Duodenal mucosa (tissue), 2 donors: ENCODE results near the gene ADGRB3.

Experiments
- H3K27ac ChIP-seq: one replicate; pipeline ENCODE4 v1.7.0; 2013; ENCODE audit warnings: low read depth, low read length
- H3K27me3 ChIP-seq, 2 donors: one replicate each; pipeline ENCODE4 v1.7.0; 2013; ENCODE audit warnings: low read length in 2 of 2, control low read depth in 1 of 2; ENCODE audit not compliant: insufficient read depth in 2 of 2, control insufficient read depth in 1 of 2
- H3K36me3 ChIP-seq, 2 donors: one replicate each; pipeline ENCODE4 v1.7.0; 2013; ENCODE audit warnings: low read length in 2 of 2, control low read depth in 1 of 2; ENCODE audit not compliant: insufficient read depth in 2 of 2, control insufficient read depth in 1 of 2
- H3K4me1 ChIP-seq, 2 donors: one replicate each; pipeline ENCODE4 v1.7.0; 2013; ENCODE audit warnings: low read length in 2 of 2, control low read depth in 1 of 2; ENCODE audit not compliant: insufficient read depth in 2 of 2, control insufficient read depth in 1 of 2
- H3K4me3 ChIP-seq, 2 donors: one replicate each; pipeline ENCODE4 v1.7.0; 2013; ENCODE audit warnings: low read length in 2 of 2, low read depth in 1 of 2
- H3K9ac ChIP-seq, 2 donors: one replicate each; pipeline ENCODE4 v1.7.0; 2013; ENCODE audit warnings: low read length in 2 of 2, low read depth in 1 of 2
- H3K9me3 ChIP-seq, 2 donors: one replicate each; pipeline ENCODE4 v1.7.0; 2013; ENCODE audit warnings: low read length in 2 of 2, control low read depth in 1 of 2; ENCODE audit not compliant: control insufficient read depth in 1 of 2

ADGRB3 gene

DNA sequence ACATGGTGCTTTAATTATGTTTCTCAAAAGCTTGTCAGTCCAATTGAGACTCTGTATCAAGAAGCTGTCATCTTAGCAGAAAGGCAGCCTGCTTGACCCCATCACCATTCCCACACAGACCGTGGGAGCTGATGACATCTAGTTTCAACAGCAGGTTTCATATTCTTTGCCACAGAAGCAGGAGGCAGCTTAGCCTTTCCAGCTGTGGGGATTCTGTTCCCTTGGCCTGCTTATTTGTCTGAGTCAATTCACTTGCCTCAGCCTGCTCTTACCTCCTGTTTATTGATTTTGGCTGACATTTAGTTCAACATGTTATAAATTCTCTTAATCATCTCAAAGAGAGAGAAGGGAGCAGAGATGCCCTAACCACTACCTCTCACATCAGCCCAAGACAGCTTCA lies 527.7 kb downstream of the ADGRB3 start:
- Histone ChIP-seq H3K27me3 (no peaks in the 10 kb centered on the region), H3K9me3 (no peaks in the 10 kb centered on the region), H3K4me1 (no peaks in the 10 kb centered on the region), H3K36me3 (no peaks in the 10 kb centered on the region), H3K9ac (no peak overlapping the region), H3K27ac (no peak overlapping the region), H3K4me3 (no peak overlapping the region)

DNA sequence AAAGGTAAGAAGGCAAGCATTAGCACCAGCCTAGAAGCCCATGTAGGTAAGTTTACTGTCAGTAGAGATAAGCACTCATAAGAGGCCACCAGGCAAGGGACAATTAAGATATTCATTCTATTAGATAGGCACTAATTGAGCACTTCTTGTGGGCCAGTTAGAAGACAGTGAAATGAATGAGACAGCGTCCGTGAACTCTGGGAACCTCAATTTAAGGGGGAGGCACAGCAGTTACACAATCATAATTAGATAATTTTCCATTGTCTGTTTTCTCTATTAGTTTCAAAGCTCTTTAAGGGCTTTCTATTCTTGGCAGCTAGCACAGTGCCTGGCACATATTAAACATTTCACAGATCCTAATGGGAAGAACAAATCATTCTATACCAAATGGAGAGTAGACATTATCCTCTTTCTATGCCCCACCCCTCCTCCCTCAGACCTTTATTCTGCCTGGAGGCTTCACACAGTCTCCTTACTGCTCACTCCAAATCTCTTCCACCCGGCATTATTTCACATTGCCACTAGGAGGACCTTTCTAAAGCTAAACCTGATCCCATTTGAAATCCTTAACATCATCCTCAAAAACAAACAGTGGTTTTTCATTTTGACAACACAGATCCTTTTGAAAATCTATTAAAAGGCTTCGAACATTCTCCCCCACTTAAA lies 529.6 kb downstream of the ADGRB3 start:
- Histone ChIP-seq H3K36me3 (no peaks in the 10 kb centered on the region), H3K27ac (no peak overlapping the region), H3K4me1 (no peaks in the 10 kb centered on the region), H3K4me3 (no peak overlapping the region), H3K9ac (no peak overlapping the region), H3K27me3 (no peaks in the 10 kb centered on the region), H3K9me3 (no peaks in the 10 kb centered on the region)

DNA sequence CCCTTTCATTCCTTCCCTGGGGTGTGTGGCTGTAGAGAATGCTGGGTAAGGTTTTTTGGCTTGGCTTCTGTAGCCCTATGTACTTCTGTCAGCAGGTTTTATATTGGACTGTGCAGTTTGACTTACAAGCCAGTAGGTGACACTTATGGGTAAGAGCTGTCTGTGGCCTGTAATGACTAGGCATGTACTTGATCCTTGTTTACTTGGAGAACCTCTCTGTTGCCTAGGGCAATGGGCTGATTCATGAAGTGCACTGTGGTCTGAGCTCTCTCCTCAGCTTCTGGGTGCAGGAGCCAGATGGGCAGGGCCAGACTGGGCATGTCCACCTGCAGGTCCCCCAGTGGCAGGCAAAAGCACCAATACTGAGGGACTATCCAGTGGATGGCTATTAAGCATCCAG lies 544.6 kb downstream of the ADGRB3 start:
- Histone ChIP-seq H3K4me1 (no peaks in the 10 kb centered on the region), H3K27ac (no peak overlapping the region), H3K36me3 (no peaks in the 10 kb centered on the region), H3K4me3 (no peak overlapping the region), H3K9me3 (no peaks in the 10 kb centered on the region), H3K9ac (no peak overlapping the region), H3K27me3 (no peaks in the 10 kb centered on the region)

DNA sequence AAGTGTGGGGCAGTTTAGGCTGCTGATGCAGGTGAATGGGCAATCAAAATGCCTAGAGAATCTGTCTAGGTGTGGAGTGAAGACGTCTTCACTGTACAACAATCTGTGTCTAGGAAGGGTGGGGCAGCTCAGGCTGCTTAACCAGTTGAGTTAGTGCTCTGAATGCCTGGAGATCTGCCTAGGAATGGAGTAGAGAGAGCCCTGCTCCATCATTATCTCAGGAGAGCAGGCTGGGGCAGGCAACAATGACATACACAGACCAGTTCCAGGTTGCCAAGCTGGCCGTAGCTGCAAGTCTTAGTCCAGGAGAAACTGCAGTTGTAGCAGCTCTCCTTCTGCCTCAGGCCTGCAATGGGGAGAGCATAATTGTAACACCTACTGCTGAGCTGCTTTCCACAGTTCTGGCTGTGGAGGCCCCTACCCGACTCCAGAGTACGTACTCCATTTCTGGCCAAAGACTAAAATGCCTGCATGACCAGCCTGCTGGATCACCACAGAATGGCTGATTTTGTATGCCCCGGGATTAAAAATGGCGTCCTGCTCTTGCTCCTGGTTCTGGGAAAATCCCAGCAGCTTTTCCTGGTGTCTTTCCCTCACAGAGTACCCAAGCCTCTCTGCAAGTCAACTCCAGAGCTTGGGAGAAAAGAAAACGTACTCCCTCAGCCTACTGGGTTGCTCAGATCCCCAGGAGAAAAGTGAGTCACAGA lies 545.4 kb downstream of the ADGRB3 start:
- H3K27ac ChIP-seq: no peak overlapping the region
- no peak overlapping the region for H3K9ac ChIP-seq
- H3K27me3 ChIP-seq: no peaks in the 10 kb centered on the region
- H3K36me3 ChIP-seq: no peaks in the 10 kb centered on the region
- no peaks in the 10 kb centered on the region for H3K4me1 ChIP-seq
- no peaks in the 10 kb centered on the region for H3K9me3 ChIP-seq
- no peak overlapping the region for H3K4me3 ChIP-seq

DNA sequence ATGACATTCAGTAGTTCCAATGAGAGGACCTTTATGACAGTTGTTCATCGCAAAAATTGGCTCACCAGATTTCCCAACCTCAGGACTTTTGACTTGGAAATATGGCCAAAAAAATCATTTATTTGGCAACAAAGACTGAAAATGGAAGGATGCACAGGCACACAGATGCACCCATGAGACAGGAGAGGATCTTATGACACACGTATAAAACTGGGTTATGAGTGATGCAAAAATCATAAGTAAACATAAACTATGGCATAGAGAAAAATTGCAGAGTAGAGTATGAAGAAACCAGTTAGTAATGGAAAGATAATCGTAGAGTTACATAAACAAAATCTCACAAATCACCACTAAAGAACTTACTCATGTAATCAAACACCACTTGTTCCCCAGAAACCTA lies 546.9 kb downstream of the ADGRB3 start:
- H3K4me1 ChIP-seq: no peaks in the 10 kb centered on the region
- no peak overlapping the region for H3K4me3 ChIP-seq
- no peaks in the 10 kb centered on the region for H3K36me3 ChIP-seq
- H3K27me3 ChIP-seq: no peaks in the 10 kb centered on the region
- no peaks in the 10 kb centered on the region for H3K9me3 ChIP-seq
- H3K27ac ChIP-seq: no peak overlapping the region
- no peak overlapping the region for H3K9ac ChIP-seq

DNA sequence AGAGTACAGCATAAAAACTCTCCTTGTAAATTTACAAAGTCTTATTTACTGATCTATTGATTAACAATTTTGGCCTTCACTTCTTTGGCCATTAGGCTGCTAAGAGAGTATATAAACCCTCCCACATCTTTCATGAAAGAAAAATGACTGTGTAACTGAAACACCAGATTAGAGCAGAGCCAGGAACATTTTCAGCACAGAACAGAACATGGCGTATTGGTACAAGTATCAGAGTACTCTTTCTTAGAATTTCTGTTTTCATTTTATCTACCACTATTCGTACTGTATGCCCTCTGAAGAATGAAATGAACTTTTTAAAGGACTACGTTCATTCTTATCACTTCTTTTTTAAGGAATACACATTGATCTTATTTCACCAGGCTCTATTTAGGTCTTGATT lies 550.2 kb downstream of the ADGRB3 start:
- no peak overlapping the region for H3K9ac ChIP-seq
- no peaks in the 10 kb centered on the region for H3K9me3 ChIP-seq
- no peak overlapping the region for H3K4me3 ChIP-seq
- H3K27ac ChIP-seq: no peak overlapping the region
- no peaks in the 10 kb centered on the region for H3K36me3 ChIP-seq
- no peaks in the 10 kb centered on the region for H3K27me3 ChIP-seq
- H3K4me1 ChIP-seq: no peaks in the 10 kb centered on the region

DNA sequence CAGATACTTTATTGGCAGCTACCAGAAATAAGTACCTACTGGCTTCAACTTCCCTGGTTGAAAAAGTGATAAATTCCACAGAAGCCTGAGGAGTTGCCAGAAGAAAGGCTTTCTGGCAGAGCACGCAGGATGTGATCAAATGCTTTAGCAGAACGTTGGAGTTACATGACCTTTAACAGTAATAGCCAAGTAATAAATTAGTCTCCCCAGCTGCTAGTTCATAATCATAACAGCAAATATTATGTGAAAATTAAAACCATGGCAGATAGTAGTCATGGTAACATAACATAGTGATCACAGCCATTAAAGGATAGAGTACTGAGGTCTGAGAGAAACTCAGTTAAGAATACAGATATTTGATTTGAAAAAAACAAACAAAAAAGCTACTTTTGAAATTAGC lies 567.7 kb downstream of the ADGRB3 start:
- Histone ChIP-seq H3K9me3 (no peaks in the 10 kb centered on the region), H3K4me3 (no peak overlapping the region), H3K36me3 (no peaks in the 10 kb centered on the region), H3K4me1 (no peaks in the 10 kb centered on the region), H3K27me3 (no peaks in the 10 kb centered on the region), H3K27ac (no peak overlapping the region), H3K9ac (no peak overlapping the region)

DNA sequence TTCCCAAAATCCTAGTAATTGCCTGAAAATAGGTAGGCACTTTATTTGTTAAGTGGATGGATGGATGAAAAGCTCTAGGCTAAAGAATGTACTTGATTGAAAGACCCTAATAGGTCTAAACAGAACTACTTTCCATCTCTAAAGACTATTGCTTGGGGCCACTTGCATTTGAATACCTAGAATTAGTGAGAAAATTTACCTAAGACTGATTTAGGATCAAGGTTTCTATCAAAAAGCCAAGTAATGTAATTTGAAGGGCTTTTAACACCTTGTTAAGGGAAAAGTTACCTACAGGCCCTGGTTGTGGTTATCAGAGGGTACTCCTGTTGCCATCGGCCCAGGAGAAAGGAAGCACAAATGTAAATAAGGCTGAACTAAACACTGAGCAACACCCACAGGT lies 581.0 kb downstream of the ADGRB3 start:
- H3K4me3 ChIP-seq: no peak overlapping the region
- H3K27me3 ChIP-seq: no peaks in the 10 kb centered on the region
- no peaks in the 10 kb centered on the region for H3K4me1 ChIP-seq
- no peak overlapping the region for H3K27ac ChIP-seq
- no peak overlapping the region for H3K9ac ChIP-seq
- no peaks in the 10 kb centered on the region for H3K9me3 ChIP-seq
- H3K36me3 ChIP-seq: no peaks in the 10 kb centered on the region

DNA sequence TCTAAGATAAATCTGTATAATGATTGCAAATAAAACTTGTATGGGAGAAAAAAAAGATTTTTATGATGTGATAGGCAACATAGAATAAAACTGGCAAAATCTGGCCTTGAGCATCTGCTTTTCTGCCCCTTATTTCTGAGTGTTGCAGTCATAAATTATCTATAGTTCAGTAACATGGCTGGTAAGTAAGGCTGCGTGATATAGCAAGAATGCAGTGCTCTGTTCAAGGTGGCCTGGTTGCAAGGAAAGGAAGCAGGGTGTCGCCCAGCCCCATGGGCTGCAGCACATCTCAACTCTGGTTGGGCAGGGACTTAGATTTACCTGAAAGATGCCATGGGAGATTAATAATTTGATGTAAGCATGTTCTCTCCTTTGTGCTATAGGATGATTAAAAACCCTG lies 582.3 kb downstream of the ADGRB3 start:
- H3K4me3 ChIP-seq: no peak overlapping the region
- H3K4me1 ChIP-seq: no peaks in the 10 kb centered on the region
- no peaks in the 10 kb centered on the region for H3K9me3 ChIP-seq
- H3K36me3 ChIP-seq: no peaks in the 10 kb centered on the region
- no peaks in the 10 kb centered on the region for H3K27me3 ChIP-seq
- no peak overlapping the region for H3K9ac ChIP-seq
- no peak overlapping the region for H3K27ac ChIP-seq

DNA sequence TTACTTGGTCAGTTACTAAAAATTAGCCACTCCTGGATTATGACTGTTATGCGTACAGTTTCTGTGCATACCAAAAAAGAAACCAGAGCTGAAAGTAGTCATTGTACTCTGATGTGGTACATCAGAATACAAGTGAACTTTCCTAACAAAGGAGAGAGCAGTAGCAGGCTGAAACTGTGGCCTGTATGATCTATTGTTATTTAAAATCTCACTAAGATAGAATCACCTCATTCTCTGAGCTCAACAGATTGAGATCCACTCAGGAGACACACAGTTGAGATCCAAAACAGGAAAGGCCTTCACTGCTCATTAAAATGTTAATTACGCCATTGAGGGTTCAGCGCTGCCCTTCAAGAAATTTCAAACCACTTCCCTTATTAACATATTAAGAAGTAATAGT lies 585.3 kb downstream of the ADGRB3 start:
- no peak overlapping the region for H3K27ac ChIP-seq
- H3K4me3 ChIP-seq: no peak overlapping the region
- no peak overlapping the region for H3K9ac ChIP-seq
- H3K9me3 ChIP-seq: no peaks in the 10 kb centered on the region
- no peaks in the 10 kb centered on the region for H3K27me3 ChIP-seq
- no peaks in the 10 kb centered on the region for H3K4me1 ChIP-seq
- H3K36me3 ChIP-seq: no peaks in the 10 kb centered on the region
